ENCODE data around the gene TCF7L2. TPM values are rescaled to one million over a fixed set of nuclear protein-coding genes. Genes with fewer than 3 reads are reported as not detected.

TCF7L2 gene
- total RNA-seq, 1 experiment from 2014 or later, result 14.8 TPM

DNA sequence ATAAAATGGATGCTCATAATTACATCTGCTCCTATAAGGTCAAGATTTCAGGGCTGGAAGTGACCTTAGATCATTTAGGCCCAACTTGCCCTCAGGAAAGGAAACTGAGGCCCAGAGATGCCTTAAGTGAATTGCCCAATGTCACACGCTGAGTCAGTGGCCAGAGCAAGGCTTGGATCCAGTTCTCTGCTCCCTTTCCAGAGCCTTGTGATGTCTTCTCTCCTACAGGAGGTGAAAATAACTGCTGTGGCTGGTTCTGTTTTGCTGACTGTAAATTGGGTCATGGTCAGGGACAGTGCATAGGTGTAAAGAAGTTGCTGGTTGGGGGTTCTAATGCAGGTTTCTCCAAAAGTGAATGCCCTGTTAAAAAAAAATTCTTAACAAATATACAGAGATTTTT is 91.3 kb downstream of the TCF7L2 start:
- no peak overlapping the region for H3K4me3 ChIP-seq
- H3K9me3 ChIP-seq (ENCODE audit: insufficient read depth, low read depth), result no peaks in the 10 kb centered on the region
- no peak for DNase-seq
- H4K20me1 ChIP-seq (ENCODE audit: insufficient read depth), result no peaks in the 10 kb centered on the region
- peaks cover 27% of the 10 kb centered on the region for H3K4me1 ChIP-seq (replicated peaks; ENCODE audit: insufficient read depth)
- BruUV-seq (replicated peaks), result no TSS peak
- H2AFZ ChIP-seq, result no peak overlapping the region
- CTCF ChIA-PET, result no interaction called here
- H3K27me3 ChIP-seq (ENCODE audit: insufficient read depth, low read depth), result no peaks in the 10 kb centered on the region
- H3K79me2 ChIP-seq (ENCODE audit: low read depth), result no peaks in the 10 kb centered on the region
- H3K36me3 ChIP-seq (ENCODE audit: low read depth), result no peaks in the 10 kb centered on the region
- TF ChIP-seq EZH2 (IDR thresholded peaks at IDR 0.05; ENCODE audit: low read depth), result no peak
- TF ChIP-seq, protein P1, sequence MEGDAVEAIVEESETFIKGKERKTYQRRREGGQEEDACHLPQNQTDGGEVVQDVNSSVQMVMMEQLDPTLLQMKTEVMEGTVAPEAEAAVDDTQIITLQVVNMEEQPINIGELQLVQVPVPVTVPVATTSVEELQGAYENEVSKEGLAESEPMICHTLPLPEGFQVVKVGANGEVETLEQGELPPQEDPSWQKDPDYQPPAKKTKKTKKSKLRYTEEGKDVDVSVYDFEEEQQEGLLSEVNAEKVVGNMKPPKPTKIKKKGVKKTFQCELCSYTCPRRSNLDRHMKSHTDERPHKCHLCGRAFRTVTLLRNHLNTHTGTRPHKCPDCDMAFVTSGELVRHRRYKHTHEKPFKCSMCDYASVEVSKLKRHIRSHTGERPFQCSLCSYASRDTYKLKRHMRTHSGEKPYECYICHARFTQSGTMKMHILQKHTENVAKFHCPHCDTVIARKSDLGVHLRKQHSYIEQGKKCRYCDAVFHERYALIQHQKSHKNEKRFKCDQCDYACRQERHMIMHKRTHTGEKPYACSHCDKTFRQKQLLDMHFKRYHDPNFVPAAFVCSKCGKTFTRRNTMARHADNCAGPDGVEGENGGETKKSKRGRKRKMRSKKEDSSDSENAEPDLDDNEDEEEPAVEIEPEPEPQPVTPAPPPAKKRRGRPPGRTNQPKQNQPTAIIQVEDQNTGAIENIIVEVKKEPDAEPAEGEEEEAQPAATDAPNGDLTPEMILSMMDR (conservative IDR thresholded peaks at IDR 0.05), result no peak
- no peak overlapping the region for H3K27ac ChIP-seq
- intact Hi-C loops (cut with micrococcal nuclease; ENCODE audit: unreplicated experiment), result no loop called here
- H3K9me2 ChIP-seq (ENCODE audit: insufficient read depth), result no peaks in the 10 kb centered on the region
- POLR2A ChIA-PET (ENCODE audit: unreplicated experiment), result no interaction called here
- H3F3A ChIP-seq (ENCODE audit: insufficient read depth, low read depth), result no peaks in the 10 kb centered on the region
- H3K4me2 ChIP-seq, result no peak overlapping the region

DNA sequence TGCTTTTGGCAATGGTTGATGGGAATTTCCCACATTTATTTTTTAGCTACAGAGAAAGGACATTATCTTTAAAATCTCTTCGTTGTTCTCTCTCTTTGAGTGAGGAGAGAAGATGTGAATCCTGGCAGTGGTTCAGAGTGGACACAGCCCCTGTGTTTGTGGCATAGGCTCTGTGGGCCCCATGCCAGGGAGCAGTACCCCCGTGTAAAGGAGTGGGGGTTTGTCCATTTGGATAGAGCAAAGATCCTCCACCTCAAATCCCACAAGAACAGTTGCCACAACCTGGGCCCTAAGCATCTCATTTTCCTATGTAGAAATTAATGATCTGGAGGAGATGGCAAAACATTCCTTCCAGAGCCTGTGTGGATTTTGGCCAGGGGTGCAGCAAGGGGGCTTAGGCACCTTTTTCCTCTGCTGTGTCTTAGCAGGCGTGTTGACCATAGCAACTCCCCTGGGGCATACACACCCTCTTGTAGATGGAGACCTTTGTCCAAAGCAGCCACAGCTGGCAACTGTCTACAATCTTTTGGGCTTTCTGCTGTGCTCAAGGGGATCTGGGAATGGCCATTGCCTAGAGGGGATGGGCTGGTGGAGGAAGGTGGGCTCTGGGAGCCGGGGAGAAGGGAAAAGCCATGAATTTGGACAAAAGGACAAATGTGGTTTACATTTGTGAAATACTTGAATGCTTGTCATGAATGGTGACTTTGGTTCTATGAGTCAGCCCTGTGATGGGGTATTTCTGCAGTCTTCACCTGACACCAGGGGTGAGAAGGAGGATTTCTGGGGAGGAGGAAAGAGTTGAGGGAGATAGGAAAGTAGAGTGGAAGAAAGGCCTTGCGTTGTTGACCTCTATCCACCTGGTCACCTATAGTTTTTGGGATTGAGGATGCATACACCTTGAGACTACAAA is 92.0 kb downstream of the TCF7L2 start:
- Histone ChIP-seq H3K27ac (0 out of 2 replicates have a peak overlapping the region, but pooled peaks have one; percentile 12), H3K9me2 (ENCODE audit: insufficient read depth) (no peaks in the 10 kb centered on the region), H2AFZ (no peak overlapping the region), H3K36me3 (ENCODE audit: low read depth) (no peaks in the 10 kb centered on the region), H3K4me3 (no peak overlapping the region), H4K20me1 (ENCODE audit: insufficient read depth) (no peaks in the 10 kb centered on the region), H3K4me1 (replicated peaks; ENCODE audit: insufficient read depth) (peaks cover 27% of the 10 kb centered on the region), H3K27me3 (ENCODE audit: insufficient read depth, low read depth) (no peaks in the 10 kb centered on the region), H3K4me2 (no peak overlapping the region), H3K79me2 (ENCODE audit: low read depth) (no peaks in the 10 kb centered on the region), H3K9me3 (ENCODE audit: insufficient read depth, low read depth) (no peaks in the 10 kb centered on the region), H3F3A (ENCODE audit: insufficient read depth, low read depth) (no peaks in the 10 kb centered on the region)
- ChIA-PET POLR2A (ENCODE audit: unreplicated experiment) (interaction anchor here (0.5 kb wide), 1 partner anchor 43 kb away, joined by 25 read pairs; no protein-coding TSS in a partner anchor), CTCF (no interaction called here)
- TF ChIP-seq EZH2 (IDR thresholded peaks at IDR 0.05; ENCODE audit: low read depth), result no peak
- TF ChIP-seq, protein P1 (conservative IDR thresholded peaks at IDR 0.05), result no peak
- no peak for DNase-seq
- BruUV-seq (replicated peaks), result no TSS peak
- intact Hi-C loops (cut with micrococcal nuclease; ENCODE audit: unreplicated experiment), result no loop called here

DNA sequence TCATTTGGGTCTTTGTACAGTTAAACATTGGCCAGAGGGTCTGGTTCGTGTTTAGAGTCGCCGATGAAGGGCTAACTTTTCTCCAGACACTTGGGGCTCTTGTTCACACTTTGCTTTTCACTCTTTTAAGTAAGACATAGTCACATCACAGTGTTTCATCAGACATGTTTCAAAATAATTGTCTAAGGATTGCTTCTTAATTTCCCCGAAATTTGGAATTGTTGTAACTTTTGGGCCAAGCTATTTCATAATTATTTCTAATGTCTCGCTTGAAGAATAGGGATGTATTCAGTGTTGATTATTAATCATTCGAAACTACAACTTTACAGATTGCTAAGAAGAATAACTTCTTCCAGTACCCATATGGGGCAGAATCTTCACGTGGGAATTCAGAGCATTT is 92.8 kb downstream of the TCF7L2 start:
- POLR2A ChIA-PET (ENCODE audit: unreplicated experiment), result interaction anchor here (0.5 kb wide), 1 partner anchor 42 kb away, joined by 25 read pairs; no protein-coding TSS in a partner anchor

More for the DNA sequence above, 92.8 kb downstream of the TCF7L2 start:
- H3K9me3 ChIP-seq (ENCODE audit: insufficient read depth, low read depth), result no peaks in the 10 kb centered on the region
- no peaks in the 10 kb centered on the region for H3F3A ChIP-seq (ENCODE audit: insufficient read depth, low read depth)
- H4K20me1 ChIP-seq (ENCODE audit: insufficient read depth), result no peaks in the 10 kb centered on the region
- CTCF ChIA-PET, result no interaction called here
- H3K79me2 ChIP-seq (ENCODE audit: low read depth), result no peaks in the 10 kb centered on the region
- H3K36me3 ChIP-seq (ENCODE audit: low read depth), result no peaks in the 10 kb centered on the region
- BruUV-seq (replicated peaks), result no TSS peak
- H3K4me3 ChIP-seq, result no peak overlapping the region
- no peak for TF ChIP-seq EZH2 (IDR thresholded peaks at IDR 0.05; ENCODE audit: low read depth)
- TF ChIP-seq, protein P1 (conservative IDR thresholded peaks at IDR 0.05), result no peak
- H2AFZ ChIP-seq, result no peak overlapping the region
- no peak overlapping the region for H3K27ac ChIP-seq
- no peak overlapping the region for H3K4me2 ChIP-seq
- H3K27me3 ChIP-seq (ENCODE audit: insufficient read depth, low read depth), result no peaks in the 10 kb centered on the region
- intact Hi-C loops (cut with micrococcal nuclease; ENCODE audit: unreplicated experiment), result no loop called here
- no peak for DNase-seq
- no peaks in the 10 kb centered on the region for H3K9me2 ChIP-seq (ENCODE audit: insufficient read depth)
- H3K4me1 ChIP-seq (replicated peaks; ENCODE audit: insufficient read depth), result peaks cover 27% of the 10 kb centered on the region
